Neural cell (in vitro differentiated cells): ENCODE results near the gene MYOF. TPM values are rescaled to one million over a fixed set of nuclear protein-coding genes. Genes with fewer than 3 reads are reported as not detected.
"Not testable (repeated sequence)": the region's sequence is repeated elsewhere in the genome, so short reads cannot be mapped to it uniquely, and the experiment has no call there.

Source experiments
- H2AFZ ChIP-seq: fragments of 200-600, 300-800 bp; sonication (generic), shearing (Covaris generic); 2 replicates; pipeline ENCODE4 v1.6.0; 2014; ENCODE audit warnings: low read depth, mild to moderate bottlenecking, antibody characterized with exemption, low read length, moderate library complexity
- H3F3A ChIP-seq: fragments of 200-600 bp; shearing (Covaris generic); 2 replicates; pipeline ENCODE4 v1.6.1; 2016; ENCODE audit warnings: mild to moderate bottlenecking, moderate library complexity, mixed read lengths, antibody characterized with exemption, low read length; ENCODE audit not compliant: insufficient read depth, poor library complexity, severe bottlenecking
- H3K27ac ChIP-seq: fragments of 200-600, 300-800 bp; sonication (generic), shearing (Covaris generic); 2 replicates; pipeline ENCODE4 v1.5.1; 2014; ENCODE audit warnings: mild to moderate bottlenecking, low read length, moderate library complexity
- H3K27me3 ChIP-seq: fragments of 300-800, 200-600 bp; sonication (generic), shearing (Covaris generic); 2 replicates; pipeline ENCODE4 v1.6.0; 2014; ENCODE audit warnings: mild to moderate bottlenecking, low read depth, low read length, moderate library complexity; ENCODE audit not compliant: insufficient read depth
- H3K36me3 ChIP-seq: fragments of 300-800, 200-600 bp; sonication (generic), shearing (Covaris generic); 2 replicates; pipeline ENCODE4 v1.5.1; 2014; ENCODE audit warnings: mild to moderate bottlenecking, antibody characterized with exemption, low read length, moderate library complexity; ENCODE audit not compliant: insufficient read depth
- H3K4me2 ChIP-seq: fragments of 300-800, 200-600 bp; sonication (generic), shearing (Covaris generic); 2 replicates; pipeline ENCODE4 v1.6.0; 2014; ENCODE audit warnings: mild to moderate bottlenecking, low read length
- H3K4me3 ChIP-seq: fragments of 300-800, 200-600 bp; sonication (generic), shearing (Covaris generic); 2 replicates; pipeline ENCODE4 v1.5.1; 2014; ENCODE audit warnings: mild to moderate bottlenecking, low read length, moderate library complexity
- H3K79me2 ChIP-seq: fragments of 200-600 bp; shearing (Covaris generic); replicated peaks from 2 replicates; pipeline ENCODE4 v1.6.0; 2014; ENCODE audit warnings: mild to moderate bottlenecking, low read length, moderate library complexity; ENCODE audit not compliant: insufficient read depth
- H3K9ac ChIP-seq: fragments of 300-800, 200-600 bp; sonication (generic), shearing (Covaris generic); 2 replicates; pipeline ENCODE4 v1.6.1; 2016; ENCODE audit warnings: mild to moderate bottlenecking, low read length, mixed read lengths
- H3K9me2 ChIP-seq: fragments of 200-600 bp; shearing (Covaris generic); 2 replicates; pipeline ENCODE4 v1.6.1; 2016; ENCODE audit warnings: mild to moderate bottlenecking, low read length, mixed read lengths; ENCODE audit not compliant: insufficient read depth
- H3K9me3 ChIP-seq: fragments of 200-600, 300-800 bp; sonication (generic), shearing (Covaris generic); 2 replicates; pipeline ENCODE4 v1.6.1; 2016; ENCODE audit warnings: mild to moderate bottlenecking, mixed run types, low read length, moderate library complexity, mixed read lengths
- H4K20me1 ChIP-seq: fragments of 200-600 bp; shearing (Covaris generic); 2 replicates; pipeline ENCODE4 v1.6.1; 2016; ENCODE audit warnings: mild to moderate bottlenecking, mixed run types; ENCODE audit not compliant: insufficient read depth
- EP300 ChIP-seq: fragments of 450-650 bp; conservative IDR thresholded peaks from 2 replicates; pipeline ENCODE4 v1.6.1; 2014; ENCODE audit warnings: antibody characterized with exemption, mild to moderate bottlenecking, moderate library complexity; ENCODE audit not compliant: poor library complexity, severe bottlenecking
- EZH2 ChIP-seq: fragments of 200-600, 300-800 bp; shearing (Covaris generic), sonication (generic); IDR thresholded peaks from 2 replicates; pipeline ENCODE4 v1.6.1; 2014; ENCODE audit warnings: antibody characterized with exemption, low read length, borderline replicate concordance, mild to moderate bottlenecking; ENCODE audit not compliant: insufficient read depth, poor library complexity, severe bottlenecking
- MXI1 ChIP-seq: fragments of 450-650 bp; conservative IDR thresholded peaks from 2 replicates; pipeline ENCODE4 v1.6.1; 2014; ENCODE audit warnings: antibody characterized with exemption, mild to moderate bottlenecking; ENCODE audit not compliant: poor library complexity, severe bottlenecking
- POLR2AphosphoS5 ChIP-seq: IDR thresholded peaks from 2 replicates; pipeline ENCODE4 v1.6.1; 2012
- RAD21 ChIP-seq: fragments of 450-650 bp; conservative IDR thresholded peaks from 2 replicates; pipeline ENCODE4 v1.6.1; 2014; ENCODE audit warnings: antibody characterized with exemption, mild to moderate bottlenecking, moderate library complexity
- SMC3 ChIP-seq: fragments of 450-650 bp; conservative IDR thresholded peaks from 2 replicates; pipeline ENCODE4 v1.6.1; 2014; ENCODE audit warnings: antibody characterized with exemption, mild to moderate bottlenecking, moderate library complexity; ENCODE audit not compliant: poor library complexity
- TAF1 ChIP-seq: IDR thresholded peaks from 2 replicates; pipeline ENCODE4 v1.6.1; 2012; ENCODE audit warnings: low read depth
- polyA plus RNA-seq: library from polyadenylated mRNA; depleted of rRNA; stranded (reverse); fragments of >200 nt; gene quantifications from 2 replicates; pipeline ENCODE4 v1.2.3, GENCODE V29; 2014
- TF ChIP-seq, protein P1 (sequence below): IDR thresholded peaks from 2 replicates; pipeline ENCODE4 v1.6.1; 2012; ENCODE audit warnings: borderline replicate concordance
- TF ChIP-seq, protein P2 (sequence below): fragments of 450-650 bp; IDR thresholded peaks from 2 replicates; pipeline ENCODE4 v1.5.1; 2014; ENCODE audit warnings: antibody characterized with exemption, mild to moderate bottlenecking, moderate library complexity; ENCODE audit not compliant: poor library complexity, severe bottlenecking

The MYOF gene
- polyA plus RNA-seq, 1 donor from 2014 or later: 0.47 TPM

DNA sequence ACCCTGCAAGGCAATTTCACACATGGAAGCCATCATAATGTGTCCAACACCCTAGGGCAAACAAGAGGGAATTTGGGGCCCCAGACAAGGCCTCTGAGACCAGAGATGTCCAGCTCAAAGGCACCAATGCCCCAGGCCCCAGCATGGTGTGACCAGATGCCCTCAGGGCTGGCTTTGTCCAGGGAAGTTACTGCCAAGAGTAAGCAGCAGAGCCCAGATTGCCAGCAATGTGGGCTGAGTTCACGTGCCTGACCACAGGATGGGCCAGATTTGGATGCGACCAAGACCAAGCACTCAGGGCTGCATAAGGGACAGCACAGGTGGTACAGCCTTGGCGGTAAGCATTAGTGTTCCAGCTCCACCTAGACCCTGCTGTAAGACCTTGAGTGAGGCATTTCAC is 12.7 kb downstream of the MYOF start:
- no peak overlapping the region for H2AFZ ChIP-seq
- H3K4me3 ChIP-seq: no peak overlapping the region
- H3K27me3 ChIP-seq: no peaks in the 10 kb centered on the region
- no peaks in the 10 kb centered on the region for H3K79me2 ChIP-seq
- no peak overlapping the region for H3K27ac ChIP-seq
- TF ChIP-seq SMC3 (no peak), EP300 (no peak)
- TF ChIP-seq, protein P1, sequence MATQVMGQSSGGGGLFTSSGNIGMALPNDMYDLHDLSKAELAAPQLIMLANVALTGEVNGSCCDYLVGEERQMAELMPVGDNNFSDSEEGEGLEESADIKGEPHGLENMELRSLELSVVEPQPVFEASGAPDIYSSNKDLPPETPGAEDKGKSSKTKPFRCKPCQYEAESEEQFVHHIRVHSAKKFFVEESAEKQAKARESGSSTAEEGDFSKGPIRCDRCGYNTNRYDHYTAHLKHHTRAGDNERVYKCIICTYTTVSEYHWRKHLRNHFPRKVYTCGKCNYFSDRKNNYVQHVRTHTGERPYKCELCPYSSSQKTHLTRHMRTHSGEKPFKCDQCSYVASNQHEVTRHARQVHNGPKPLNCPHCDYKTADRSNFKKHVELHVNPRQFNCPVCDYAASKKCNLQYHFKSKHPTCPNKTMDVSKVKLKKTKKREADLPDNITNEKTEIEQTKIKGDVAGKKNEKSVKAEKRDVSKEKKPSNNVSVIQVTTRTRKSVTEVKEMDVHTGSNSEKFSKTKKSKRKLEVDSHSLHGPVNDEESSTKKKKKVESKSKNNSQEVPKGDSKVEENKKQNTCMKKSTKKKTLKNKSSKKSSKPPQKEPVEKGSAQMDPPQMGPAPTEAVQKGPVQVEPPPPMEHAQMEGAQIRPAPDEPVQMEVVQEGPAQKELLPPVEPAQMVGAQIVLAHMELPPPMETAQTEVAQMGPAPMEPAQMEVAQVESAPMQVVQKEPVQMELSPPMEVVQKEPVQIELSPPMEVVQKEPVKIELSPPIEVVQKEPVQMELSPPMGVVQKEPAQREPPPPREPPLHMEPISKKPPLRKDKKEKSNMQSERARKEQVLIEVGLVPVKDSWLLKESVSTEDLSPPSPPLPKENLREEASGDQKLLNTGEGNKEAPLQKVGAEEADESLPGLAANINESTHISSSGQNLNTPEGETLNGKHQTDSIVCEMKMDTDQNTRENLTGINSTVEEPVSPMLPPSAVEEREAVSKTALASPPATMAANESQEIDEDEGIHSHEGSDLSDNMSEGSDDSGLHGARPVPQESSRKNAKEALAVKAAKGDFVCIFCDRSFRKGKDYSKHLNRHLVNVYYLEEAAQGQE: no peak
- H3F3A ChIP-seq: no peaks in the 10 kb centered on the region
- H3K9me3 ChIP-seq: no peaks in the 10 kb centered on the region
- no peaks in the 10 kb centered on the region for H4K20me1 ChIP-seq
- H3K36me3 ChIP-seq: no peaks in the 10 kb centered on the region
- no peak overlapping the region for H3K9ac ChIP-seq
- H3K9me2 ChIP-seq: no peaks in the 10 kb centered on the region
- no peak overlapping the region for H3K4me2 ChIP-seq

DNA sequence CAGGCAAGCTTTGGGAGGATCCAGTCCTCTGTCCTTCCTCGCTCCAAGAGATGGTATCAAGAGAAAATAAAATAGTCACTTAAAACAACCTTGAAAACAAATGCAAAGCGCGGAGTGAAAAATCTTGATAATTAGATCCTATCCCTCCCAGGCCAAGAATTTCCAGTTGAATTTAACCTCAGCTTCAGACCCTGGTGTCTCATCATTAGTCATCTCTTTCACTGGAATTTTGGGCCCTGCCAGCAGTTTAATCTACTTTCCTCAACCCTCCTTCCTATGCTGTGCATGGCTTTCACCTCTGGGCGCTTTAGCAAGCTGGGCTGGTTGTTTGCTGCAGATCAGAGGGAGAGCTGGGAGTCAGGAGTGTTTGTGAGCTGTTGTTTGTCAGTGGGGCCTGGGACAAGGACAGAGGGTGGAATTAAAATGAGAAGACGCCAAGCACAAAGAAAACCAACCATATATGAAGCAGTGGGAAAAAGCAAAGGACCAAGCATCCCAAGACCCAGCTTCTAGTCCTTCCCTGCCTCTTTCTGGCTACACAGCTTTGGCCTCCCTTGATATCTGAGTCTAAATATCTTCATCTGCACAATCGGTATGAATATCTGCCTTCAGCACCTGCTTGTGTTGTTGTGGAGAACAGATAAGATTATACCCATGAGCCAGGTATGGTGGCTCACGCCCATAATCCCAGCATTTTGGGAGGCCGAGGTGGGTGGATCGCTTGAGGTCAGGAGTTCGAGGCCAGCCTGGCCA is 13.5 kb downstream of the MYOF start:
- Histone ChIP-seq H4K20me1 (no peaks in the 10 kb centered on the region), H3K79me2 (no peaks in the 10 kb centered on the region), H3K27ac (no peak overlapping the region), H3K36me3 (no peaks in the 10 kb centered on the region), H3K9ac (no peak overlapping the region), H3K27me3 (no peaks in the 10 kb centered on the region), H2AFZ (no peak overlapping the region), H3K9me3 (no peaks in the 10 kb centered on the region), H3K9me2 (no peaks in the 10 kb centered on the region), H3K4me3 (no peak overlapping the region), H3K4me2 (no peak overlapping the region), H3F3A (no peaks in the 10 kb centered on the region)
- TF ChIP-seq, protein P2, sequence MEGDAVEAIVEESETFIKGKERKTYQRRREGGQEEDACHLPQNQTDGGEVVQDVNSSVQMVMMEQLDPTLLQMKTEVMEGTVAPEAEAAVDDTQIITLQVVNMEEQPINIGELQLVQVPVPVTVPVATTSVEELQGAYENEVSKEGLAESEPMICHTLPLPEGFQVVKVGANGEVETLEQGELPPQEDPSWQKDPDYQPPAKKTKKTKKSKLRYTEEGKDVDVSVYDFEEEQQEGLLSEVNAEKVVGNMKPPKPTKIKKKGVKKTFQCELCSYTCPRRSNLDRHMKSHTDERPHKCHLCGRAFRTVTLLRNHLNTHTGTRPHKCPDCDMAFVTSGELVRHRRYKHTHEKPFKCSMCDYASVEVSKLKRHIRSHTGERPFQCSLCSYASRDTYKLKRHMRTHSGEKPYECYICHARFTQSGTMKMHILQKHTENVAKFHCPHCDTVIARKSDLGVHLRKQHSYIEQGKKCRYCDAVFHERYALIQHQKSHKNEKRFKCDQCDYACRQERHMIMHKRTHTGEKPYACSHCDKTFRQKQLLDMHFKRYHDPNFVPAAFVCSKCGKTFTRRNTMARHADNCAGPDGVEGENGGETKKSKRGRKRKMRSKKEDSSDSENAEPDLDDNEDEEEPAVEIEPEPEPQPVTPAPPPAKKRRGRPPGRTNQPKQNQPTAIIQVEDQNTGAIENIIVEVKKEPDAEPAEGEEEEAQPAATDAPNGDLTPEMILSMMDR: no peak
- TF ChIP-seq SMC3 (no peak), MXI1 (no peak), EZH2 (no peak), POLR2AphosphoS5 (no peak), TAF1 (no peak), RAD21 (no peak), EP300 (no peak)
- TF ChIP-seq, protein P1: no peak

DNA sequence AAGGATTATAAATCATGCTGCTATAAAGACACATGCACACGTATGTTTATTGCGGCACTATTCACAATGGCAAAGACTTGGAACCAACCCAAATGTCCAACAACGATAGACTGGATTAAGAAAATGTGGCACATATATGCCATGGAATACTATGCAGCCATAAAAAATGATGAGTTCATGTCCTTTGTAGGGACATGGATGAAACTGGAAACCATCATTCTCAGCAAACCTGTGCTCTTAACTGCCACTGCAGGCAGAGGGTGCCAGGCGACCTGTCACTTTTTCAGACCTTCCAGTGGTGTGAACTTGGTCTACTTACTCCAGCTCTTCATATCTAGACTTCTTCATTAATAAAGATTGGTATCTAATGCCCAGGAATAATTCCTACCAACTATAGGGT is 14.5 kb downstream of the MYOF start:
- H2AFZ ChIP-seq, H3K79me2 ChIP-seq, H3K4me2 ChIP-seq, H4K20me1 ChIP-seq, H3K4me3 ChIP-seq, H3K27me3 ChIP-seq, H3F3A ChIP-seq, H3K9me3 ChIP-seq, H3K36me3 ChIP-seq, H3K9me2 ChIP-seq, H3K27ac ChIP-seq, H3K9ac ChIP-seq: not testable (repeated sequence)
